NCI-H2196 (cell line): ENCODE measurements around the gene ZC3H7B.
A peak's percentile ranks its signal among the peaks of the same experiment; 100 is the strongest.
"Not testable (repeated sequence)": the region's sequence is repeated elsewhere in the genome, so short reads cannot be mapped to it uniquely, and the experiment has no call there.

Experiments used
- DNase-seq: peaks from one replicate; lab custom pipeline; 2025; ENCODE audit not compliant: unreplicated experiment; lab: John Stamatoyannopoulos, UW

The ZC3H7B gene

GRCh38 chr22:41301085-41302020, at the start of gene ZC3H7B:
TSS of gene ZC3H7B (plus strand) at chr22:41301525. CDS start at chr22:41320661, 19,136 bp downstream.
- DNase-seq = peak; percentile 85

GRCh38 chr22:41252365-41252764, 49.0 kb upstream of the ZC3H7B start:
- no peak for DNase-seq

GRCh38 chr22:41254230-41254629, 47.1 kb upstream of the ZC3H7B start:
- DNase-seq = no peak

- DNase-seq = peak; percentile 79
Measured at GRCh38 chr22:41256254-41257253, 44.8 kb upstream of the ZC3H7B start.

- DNase-seq = no peak
Measured at GRCh38 chr22:41257696-41258095, 43.6 kb upstream of the ZC3H7B start.

GRCh38 chr22:41259756-41260155, 41.6 kb upstream of the ZC3H7B start:
- not testable (repeated sequence) for DNase-seq

- DNase-seq = no peak
Measured at GRCh38 chr22:41260871-41261270, 40.5 kb upstream of the ZC3H7B start.

- peak; percentile 65 for DNase-seq
Measured at GRCh38 chr22:41261541-41262249, 39.6 kb upstream of the ZC3H7B start.

GRCh38 chr22:41262250-41262765, 39.0 kb upstream of the ZC3H7B start:
- DNase-seq = peak; percentile 32

- DNase-seq = no peak
Measured at GRCh38 chr22:41263704-41264103, 37.6 kb upstream of the ZC3H7B start.

- no peak for DNase-seq
Measured at GRCh38 chr22:41264408-41264941, 36.9 kb upstream of the ZC3H7B start.

GRCh38 chr22:41267958-41268357, 33.4 kb upstream of the ZC3H7B start:
- DNase-seq = no peak

GRCh38 chr22:41271787-41272186, 29.5 kb upstream of the ZC3H7B start:
- DNase-seq = no peak

- DNase-seq = no peak
Measured at GRCh38 chr22:41273128-41273527, 28.2 kb upstream of the ZC3H7B start.

GRCh38 chr22:41274856-41275255, 26.5 kb upstream of the ZC3H7B start:
- no peak for DNase-seq

GRCh38 chr22:41280065-41280464, 21.3 kb upstream of the ZC3H7B start:
- peak; percentile 53 for DNase-seq

GRCh38 chr22:41280854-41281253, 20.5 kb upstream of the ZC3H7B start:
- DNase-seq = no peak

GRCh38 chr22:41284465-41284864, 16.9 kb upstream of the ZC3H7B start:
- no peak for DNase-seq

GRCh38 chr22:41285441-41285819, 15.9 kb upstream of the ZC3H7B start:
- no peak for DNase-seq
